Nephron progenitor cell (in vitro differentiated cells): ENCODE results near the gene OCIAD1.
"Not testable (repeated sequence)": the region's sequence is repeated elsewhere in the genome, so short reads cannot be mapped to it uniquely, and the experiment has no call there.

ENCODE experiments used
- DNase-seq: peaks from one replicate; pipeline ENCODE4 v3.0.0; 2021
- H3K27ac Mint-ChIP-seq: 2 replicates; pipeline ENCODE4 v1.8.0; 2021; ENCODE audit warnings: mild to moderate bottlenecking, moderate library complexity, mixed read lengths
- H3K27me3 Mint-ChIP-seq: 2 replicates; pipeline ENCODE4 v1.8.0; 2021; ENCODE audit warnings: mild to moderate bottlenecking, low read depth, mixed read lengths; ENCODE audit not compliant: poor library complexity
- H3K36me3 Mint-ChIP-seq: 2 replicates; pipeline ENCODE4 v1.8.0; 2021; ENCODE audit warnings: low read depth, mixed read lengths
- H3K4me1 Mint-ChIP-seq: 2 replicates; pipeline ENCODE4 v1.8.0; 2021; ENCODE audit warnings: mixed read lengths
- H3K4me3 Mint-ChIP-seq: 2 replicates; pipeline ENCODE4 v1.8.0; 2021; ENCODE audit warnings: mild to moderate bottlenecking, moderate library complexity, mixed read lengths
- H3K9me3 Mint-ChIP-seq: 2 replicates; pipeline ENCODE4 v1.8.0; 2021; ENCODE audit warnings: mild to moderate bottlenecking, moderate library complexity, mixed read lengths
- TF ChIP-seq, protein P1 (sequence below): fragments of 200-600 bp; sonication (generic); IDR thresholded peaks from 2 replicates; pipeline ENCODE4 v1.5.0; 2021; ENCODE audit warnings: antibody characterized with exemption

OCIAD1 gene

DNA sequence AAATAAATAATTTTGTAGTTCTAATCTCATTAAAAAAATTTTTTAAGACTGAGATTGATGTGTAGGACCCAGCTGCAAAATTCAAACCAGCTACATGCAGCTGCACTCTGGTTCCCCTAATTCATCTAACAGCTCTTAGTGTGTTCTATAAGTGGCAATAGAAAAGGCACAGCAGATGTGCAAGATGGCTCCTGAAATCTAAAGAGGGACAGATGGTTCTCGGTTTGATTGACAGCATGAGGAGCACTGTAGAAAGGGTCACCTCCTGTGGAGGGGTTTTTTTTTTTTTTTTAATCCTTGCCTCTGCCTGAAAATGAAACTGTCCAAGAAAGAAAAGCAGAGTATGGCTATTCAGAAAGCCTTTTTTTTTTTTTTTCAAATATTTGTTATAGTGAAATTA lies 16.9 kb upstream of the OCIAD1 start:
- Mint-ChIP-seq H3K27ac (no peak overlapping the region), H3K4me1 (no peaks in the 10 kb centered on the region), H3K9me3 (no peaks in the 10 kb centered on the region), H3K27me3 (peaks cover 12% of the 10 kb centered on the region), H3K4me3 (no peak overlapping the region), H3K36me3 (no peaks in the 10 kb centered on the region)
- TF ChIP-seq, protein P1, sequence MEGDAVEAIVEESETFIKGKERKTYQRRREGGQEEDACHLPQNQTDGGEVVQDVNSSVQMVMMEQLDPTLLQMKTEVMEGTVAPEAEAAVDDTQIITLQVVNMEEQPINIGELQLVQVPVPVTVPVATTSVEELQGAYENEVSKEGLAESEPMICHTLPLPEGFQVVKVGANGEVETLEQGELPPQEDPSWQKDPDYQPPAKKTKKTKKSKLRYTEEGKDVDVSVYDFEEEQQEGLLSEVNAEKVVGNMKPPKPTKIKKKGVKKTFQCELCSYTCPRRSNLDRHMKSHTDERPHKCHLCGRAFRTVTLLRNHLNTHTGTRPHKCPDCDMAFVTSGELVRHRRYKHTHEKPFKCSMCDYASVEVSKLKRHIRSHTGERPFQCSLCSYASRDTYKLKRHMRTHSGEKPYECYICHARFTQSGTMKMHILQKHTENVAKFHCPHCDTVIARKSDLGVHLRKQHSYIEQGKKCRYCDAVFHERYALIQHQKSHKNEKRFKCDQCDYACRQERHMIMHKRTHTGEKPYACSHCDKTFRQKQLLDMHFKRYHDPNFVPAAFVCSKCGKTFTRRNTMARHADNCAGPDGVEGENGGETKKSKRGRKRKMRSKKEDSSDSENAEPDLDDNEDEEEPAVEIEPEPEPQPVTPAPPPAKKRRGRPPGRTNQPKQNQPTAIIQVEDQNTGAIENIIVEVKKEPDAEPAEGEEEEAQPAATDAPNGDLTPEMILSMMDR: no peak
- DNase-seq: no peak

DNA sequence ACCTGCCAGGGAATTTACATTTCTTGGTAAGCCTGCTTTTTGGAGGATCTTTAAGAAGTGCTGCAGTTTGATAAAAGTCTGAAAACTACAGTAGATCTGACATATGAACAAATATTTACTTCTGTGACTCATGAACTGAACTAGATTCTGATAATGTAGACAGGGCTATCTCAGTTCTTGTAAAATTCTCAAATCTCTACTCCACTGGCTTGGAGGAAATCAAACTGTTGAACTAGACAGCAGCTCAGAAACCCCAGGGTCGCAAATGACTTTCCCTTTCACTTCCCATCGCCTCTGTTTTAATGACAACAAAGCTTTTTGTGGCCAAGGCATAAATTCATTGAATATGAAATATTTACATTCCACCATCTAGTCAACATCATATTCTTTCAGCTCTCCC lies 15.4 kb upstream of the OCIAD1 start:
- peaks cover 13% of the 10 kb centered on the region for H3K27me3 Mint-ChIP-seq
- no peak for DNase-seq
- H3K9me3 Mint-ChIP-seq: peaks cover 8% of the 10 kb centered on the region
- TF ChIP-seq, protein P1: no peak
- no peak overlapping the region for H3K4me3 Mint-ChIP-seq
- H3K36me3 Mint-ChIP-seq: no peaks in the 10 kb centered on the region
- no peak overlapping the region for H3K27ac Mint-ChIP-seq
- no peaks in the 10 kb centered on the region for H3K4me1 Mint-ChIP-seq

- not testable (repeated sequence) for H3K27ac Mint-ChIP-seq, H3K4me3 Mint-ChIP-seq, DNase-seq, H3K36me3 Mint-ChIP-seq, H3K4me1 Mint-ChIP-seq
- peaks cover 13% of the 10 kb centered on the region for H3K27me3 Mint-ChIP-seq
- peaks cover 16% of the 10 kb centered on the region for H3K9me3 Mint-ChIP-seq
Measured at GRCh38 chr4:48816297-48816696, 14.6 kb upstream of the OCIAD1 start.

DNA sequence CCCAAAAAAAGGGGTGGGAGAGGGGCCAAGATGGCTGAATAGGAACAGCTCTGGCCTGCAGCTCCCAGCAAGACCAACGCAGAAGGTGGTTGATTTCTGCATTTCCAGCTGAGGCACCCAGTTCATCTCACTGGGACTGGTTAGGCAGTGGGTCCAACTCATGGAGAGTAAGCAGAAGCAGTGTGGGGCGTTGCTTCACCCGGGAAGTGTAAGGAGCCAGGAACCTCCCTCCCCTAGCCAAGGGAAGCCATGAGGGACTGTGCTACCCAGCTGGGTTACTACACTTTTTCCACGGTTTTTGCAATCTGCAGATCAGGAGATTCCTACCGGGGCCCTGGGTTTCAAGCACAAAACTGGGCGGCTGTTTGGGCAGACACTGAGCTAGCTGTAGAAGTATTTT lies 13.9 kb upstream of the OCIAD1 start:
- Mint-ChIP-seq H3K36me3 (no peaks in the 10 kb centered on the region), H3K27ac (no peak overlapping the region), H3K9me3 (peaks cover 22% of the 10 kb centered on the region), H3K4me3 (no peak overlapping the region), H3K4me1 (no peaks in the 10 kb centered on the region), H3K27me3 (peaks cover 16% of the 10 kb centered on the region)
- no peak for DNase-seq
- TF ChIP-seq, protein P1: no peak

- not testable (repeated sequence) for H3K27ac Mint-ChIP-seq, DNase-seq, H3K4me3 Mint-ChIP-seq, H3K4me1 Mint-ChIP-seq, H3K36me3 Mint-ChIP-seq
- H3K9me3 Mint-ChIP-seq: peaks cover 31% of the 10 kb centered on the region
- H3K27me3 Mint-ChIP-seq: peaks cover 20% of the 10 kb centered on the region
Measured at GRCh38 chr4:48821431-48821830, 9.5 kb upstream of the OCIAD1 start.

- peaks cover 21% of the 10 kb centered on the region for H3K27me3 Mint-ChIP-seq
- H3K27ac Mint-ChIP-seq: no peak overlapping the region
- DNase-seq: no peak
- peaks cover 5% of the 10 kb centered on the region for H3K36me3 Mint-ChIP-seq
- TF ChIP-seq, protein P1: no peak
- H3K4me1 Mint-ChIP-seq: peaks cover 26% of the 10 kb centered on the region
- H3K4me3 Mint-ChIP-seq: no peak overlapping the region
- H3K9me3 Mint-ChIP-seq: peaks cover 12% of the 10 kb centered on the region
Measured at GRCh38 chr4:48827622-48828021, 3.3 kb upstream of the OCIAD1 start.

DNA sequence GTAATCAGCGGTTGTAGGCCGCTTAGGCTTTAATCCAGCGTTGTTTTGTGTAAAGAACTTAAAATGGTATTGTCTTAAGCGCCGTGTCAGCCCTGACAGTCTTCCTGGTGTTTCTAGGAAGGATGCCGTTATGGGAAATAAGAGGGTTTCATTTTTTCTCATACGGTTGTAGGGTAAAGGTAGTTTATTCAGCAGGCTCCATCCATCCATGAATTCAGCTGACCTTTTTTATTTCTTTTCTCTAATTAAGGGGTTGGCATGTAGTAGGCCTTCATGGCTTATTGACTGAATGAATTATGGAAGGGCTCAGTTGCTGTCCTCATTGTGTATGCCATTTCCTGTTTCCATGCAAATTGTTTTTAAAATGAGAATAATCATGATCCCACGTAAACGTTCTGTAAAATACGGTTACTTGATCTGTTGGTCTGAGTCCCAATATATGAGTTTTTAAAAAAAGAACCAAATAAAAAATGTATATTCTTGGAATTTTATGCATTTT lies 693 bp downstream of the OCIAD1 start:
- Mint-ChIP-seq H3K27ac (peak overlapping the region; percentile 100), H3K27me3 (peaks cover 9% of the 10 kb centered on the region), H3K4me1 (peaks cover 35% of the 10 kb centered on the region), H3K4me3 (peak overlapping the region; percentile 100), H3K9me3 (peaks cover 10% of the 10 kb centered on the region), H3K36me3 (peaks cover 35% of the 10 kb centered on the region)
- TF ChIP-seq, protein P1: no peak
- no peak for DNase-seq
